NCI-H2107 treated with DMSO at 0.1 percent for 48 hours (cell line): ENCODE measurements around the gene CIT.

Experiments used
- DNase-seq: peaks from one replicate; lab custom pipeline; 2025; ENCODE audit not compliant: unreplicated experiment; lab: John Stamatoyannopoulos, UW

CIT gene

DNA sequence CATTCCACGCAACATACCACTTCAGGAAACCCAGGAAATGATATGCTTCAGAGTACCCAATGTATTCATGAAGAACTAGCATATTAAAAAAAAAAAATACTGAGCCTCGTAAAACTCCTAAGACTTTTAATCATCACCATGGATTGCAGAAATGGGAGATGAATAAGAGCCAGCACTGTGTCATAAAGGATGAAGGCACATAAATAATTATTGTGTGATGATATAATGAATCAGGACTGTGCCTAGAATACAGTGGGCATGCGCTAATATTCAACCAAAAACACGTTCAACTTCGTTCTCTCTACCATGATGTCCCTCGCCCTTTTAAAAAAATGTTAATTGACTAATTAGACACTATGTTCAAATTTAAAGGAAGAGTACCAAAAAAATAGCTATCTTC, 68.7 kb downstream of the CIT start:
- DNase-seq, result no peak

DNA sequence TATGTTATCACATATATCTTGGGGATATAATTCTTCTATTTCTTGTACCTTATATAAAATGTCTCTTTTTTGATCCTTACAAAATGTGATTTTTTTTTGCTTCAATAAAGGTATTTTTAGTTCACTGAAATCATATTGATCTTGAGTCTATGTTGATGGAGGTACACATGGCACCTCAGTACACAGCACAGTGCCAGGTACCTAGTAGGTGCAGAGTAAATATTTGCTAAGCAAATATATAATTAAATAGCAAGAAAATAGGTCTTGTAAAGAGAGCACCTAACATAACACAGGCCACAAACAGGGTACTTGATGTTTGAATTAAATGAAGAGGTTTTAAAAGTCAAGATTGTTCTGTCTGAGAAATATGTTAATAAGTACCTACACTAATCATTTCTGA, 69.7 kb downstream of the CIT start:
- no peak for DNase-seq

DNA sequence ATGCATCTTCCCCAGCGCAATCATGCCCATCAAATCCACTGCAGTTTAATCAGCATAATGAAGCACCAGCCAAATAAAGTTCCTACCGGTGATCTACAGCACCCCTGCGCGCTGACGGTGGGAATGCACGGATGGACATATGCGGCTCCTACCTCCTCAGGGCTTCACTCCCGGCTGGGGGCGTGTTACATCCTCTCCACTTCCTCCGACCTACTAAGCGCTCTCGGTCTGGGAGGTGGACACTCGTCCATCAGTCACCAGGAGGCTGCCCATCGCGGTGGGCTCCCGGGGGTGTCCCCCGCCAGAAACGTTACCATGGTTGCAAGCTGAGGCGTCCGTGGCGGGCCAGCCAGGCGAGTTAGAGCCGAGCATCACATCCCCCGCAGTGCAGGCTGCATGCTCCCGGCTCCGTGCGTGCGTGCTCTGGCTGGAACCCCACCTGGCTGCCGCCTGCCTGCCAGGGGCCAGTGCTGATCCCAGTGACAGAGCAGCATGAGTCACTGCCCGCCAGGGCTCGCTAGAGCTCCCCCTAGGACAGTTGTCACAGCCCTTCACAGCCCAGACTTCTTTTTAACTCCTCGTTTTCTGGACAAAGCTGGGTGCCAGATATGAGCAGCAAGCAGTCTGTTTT, 73.0 kb downstream of the CIT start:
- no peak for DNase-seq

DNA sequence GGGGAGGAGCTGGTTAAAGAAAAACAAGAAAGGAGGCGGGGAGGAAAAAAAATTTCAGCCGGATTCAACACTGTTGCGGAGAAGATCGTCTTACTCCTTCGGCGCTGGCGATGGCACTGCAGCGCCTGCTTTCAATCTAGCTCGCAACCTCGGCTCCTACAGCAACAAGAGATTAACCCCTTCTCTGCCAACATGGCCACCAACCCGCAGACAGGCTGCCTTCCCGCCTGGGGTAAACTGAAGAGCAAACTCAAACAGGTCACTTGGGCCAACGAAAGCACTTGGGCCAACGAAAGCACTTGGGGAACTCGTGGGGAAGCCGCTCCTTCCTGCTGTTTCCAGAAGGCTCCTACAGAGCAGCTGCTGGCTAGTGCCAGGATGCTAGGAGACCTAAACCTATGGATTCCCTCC, 73.7 kb downstream of the CIT start:
- no peak for DNase-seq

DNA sequence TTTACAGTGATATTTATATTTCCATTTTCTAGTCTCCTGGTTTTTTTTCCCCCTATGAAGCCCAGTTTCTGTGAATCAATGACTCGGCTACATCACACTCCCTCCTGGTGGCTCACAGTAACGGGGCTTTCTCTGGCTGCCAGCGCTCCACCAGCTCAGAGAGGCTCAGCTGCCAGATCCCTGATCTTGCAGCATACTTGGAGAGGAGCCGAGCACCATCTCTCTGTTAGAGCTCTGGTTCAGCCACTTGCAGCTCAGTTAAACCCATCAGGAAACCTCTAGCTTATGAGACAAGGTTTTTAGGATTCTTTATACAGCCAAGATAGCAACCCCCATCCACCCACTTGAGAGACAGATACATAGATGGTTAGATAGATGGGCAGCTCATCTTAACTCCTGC, 74.6 kb downstream of the CIT start:
- DNase-seq, result no peak

DNA sequence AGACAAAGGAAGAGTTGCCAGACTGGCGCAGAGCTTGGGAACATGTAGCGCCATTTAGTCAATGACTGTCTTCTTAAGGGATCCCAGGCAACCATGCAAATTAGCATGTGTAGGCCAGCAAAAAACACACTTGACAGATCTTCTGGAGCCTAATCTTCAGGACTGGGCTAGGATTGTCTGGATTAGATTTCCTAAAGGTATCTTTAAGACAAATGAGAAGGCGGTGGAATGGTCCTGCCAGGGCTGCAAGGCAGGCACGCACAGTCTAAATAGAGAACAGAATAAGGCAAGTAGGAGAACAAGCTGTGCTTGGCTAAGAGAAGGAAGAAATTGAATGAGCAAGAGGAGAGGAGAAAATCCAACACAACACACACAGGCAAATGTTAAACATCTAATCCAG, 80.0 kb downstream of the CIT start:
- DNase-seq, result no peak

DNA sequence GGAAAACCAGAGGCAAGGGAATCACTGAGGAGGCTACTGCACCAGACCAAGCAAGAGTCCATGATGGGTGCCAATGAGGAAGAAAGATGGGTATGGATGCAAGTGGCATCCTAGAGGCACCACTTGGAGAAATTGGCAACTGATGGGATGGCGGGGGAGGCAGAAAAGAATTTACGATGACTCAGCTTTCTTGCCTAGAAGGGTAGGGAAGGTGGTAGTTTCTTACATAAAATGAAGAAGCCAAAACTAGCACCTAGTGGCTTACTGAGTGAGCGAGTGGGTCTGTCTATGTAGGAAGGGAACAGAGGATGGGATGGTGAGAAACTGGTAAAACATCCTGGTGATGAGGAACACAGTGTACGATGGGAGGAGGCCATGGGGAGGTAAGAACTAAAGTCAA, 80.8 kb downstream of the CIT start:
- no peak for DNase-seq

DNA sequence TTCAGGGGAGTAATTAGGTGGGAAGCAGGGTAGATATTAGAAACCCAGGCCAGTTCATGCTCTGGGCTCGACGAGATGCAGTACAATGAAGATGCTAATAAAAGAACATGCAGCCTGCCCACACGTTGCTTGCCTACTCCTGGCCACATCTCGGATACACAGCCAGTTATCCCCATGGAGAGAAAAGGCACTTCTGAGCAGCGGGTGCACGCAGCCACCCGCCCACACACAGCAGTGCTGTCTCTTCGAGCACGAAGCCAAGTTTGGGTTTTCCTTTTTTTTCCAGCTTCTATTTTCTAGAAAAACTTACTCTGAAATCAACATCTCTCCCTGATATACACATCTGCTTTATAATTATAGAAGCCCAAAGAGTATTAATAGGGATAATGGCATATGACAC, 85.7 kb downstream of the CIT start:
- no peak for DNase-seq

DNA sequence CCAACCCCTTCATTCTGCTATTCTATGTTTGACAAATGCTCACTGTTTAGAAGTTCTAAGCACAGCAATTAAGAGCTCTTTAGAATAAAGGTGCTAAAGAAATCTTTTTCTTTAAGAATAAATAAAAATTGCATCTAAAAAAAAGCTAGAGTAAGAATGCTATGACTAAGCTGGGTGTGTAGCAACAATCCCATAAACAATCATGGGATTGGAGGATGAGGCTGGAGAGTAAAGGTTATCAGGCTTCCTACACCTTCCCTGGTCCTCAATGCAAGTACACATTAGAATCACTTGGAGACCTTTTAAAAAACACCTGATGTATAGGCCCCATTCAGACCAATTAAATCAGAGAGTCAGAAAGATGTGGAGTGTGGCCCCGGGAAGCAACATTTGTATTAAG, 88.3 kb downstream of the CIT start:
- DNase-seq, result no peak

DNA sequence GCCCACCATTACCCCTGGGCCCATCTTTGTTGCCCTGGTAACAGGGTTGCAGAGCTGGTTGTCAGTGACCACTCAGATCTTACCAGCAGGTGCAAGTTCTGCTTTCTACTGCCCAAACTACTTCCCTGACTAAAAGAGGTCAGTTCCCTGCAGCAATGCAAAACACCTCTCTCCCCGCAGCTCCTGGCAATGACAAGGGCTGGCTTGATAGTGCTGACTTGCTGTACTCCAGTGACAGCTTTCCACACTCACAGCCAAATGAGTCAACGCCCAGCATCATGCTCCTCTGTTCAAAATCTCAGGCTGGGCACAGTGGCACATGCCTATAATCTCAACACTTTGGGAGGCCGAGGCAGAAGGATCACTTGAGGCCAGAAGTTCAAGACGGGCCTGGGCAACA, 90.6 kb downstream of the CIT start:
- DNase-seq, result no peak

DNA sequence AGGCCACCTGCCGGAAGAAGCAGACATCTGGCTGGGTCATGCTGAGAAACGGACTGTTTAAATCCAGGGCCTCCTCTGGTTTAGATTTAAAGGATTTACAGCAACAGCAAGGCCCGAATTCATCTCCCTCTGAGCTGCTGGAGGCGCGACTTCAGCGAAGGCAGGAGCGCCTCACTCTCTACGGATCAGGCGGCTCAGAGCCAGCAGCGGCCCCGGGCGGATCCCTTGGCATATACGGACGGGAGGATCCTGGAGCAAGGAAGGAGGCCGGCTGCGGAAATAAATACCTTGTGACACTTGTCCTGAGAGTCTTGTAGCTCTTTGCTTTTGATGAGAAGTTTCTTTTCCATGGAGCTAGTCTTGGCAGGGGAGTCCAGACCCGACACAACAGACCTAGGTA, 92.4 kb downstream of the CIT start:
- DNase-seq, result no peak

DNA sequence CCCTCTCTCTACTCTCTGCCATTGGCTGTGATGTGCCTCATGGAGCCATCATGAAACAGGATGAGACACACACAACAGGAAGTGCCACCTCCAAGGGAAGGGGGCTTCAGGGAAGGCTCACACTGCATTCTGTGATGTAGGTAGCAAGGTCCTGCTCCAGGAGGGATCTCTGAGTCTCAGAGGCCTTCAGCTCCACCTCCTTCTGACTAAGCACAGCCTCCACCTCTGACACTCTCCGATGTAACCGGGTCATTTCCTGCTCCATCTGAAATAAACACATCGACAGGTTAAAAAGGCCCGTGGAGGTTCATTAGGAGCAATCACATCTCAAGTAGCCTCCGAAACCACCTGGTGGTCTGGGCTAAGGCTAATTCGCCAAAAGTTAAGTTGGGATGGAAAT, 93.3 kb downstream of the CIT start:
- no peak for DNase-seq

DNA sequence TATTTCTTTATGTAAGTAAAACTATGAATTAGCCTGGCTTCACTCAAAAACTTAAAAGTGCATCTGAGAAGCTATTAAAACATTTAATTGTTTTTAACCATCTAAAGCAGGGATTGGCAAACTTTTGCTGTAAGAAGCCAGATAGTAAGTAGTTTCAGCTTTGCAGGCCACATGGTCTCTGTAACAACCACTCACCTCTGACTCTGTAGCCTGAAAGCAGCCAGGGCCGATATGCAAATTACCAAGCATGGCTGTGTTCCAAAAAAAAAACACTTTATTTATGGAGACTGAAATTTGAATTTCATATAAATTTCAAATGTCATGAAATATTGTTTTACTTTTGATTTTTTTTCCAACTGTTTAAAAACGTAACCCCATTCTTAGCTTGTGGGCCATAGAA, 95.3 kb downstream of the CIT start:
- no peak for DNase-seq

DNA sequence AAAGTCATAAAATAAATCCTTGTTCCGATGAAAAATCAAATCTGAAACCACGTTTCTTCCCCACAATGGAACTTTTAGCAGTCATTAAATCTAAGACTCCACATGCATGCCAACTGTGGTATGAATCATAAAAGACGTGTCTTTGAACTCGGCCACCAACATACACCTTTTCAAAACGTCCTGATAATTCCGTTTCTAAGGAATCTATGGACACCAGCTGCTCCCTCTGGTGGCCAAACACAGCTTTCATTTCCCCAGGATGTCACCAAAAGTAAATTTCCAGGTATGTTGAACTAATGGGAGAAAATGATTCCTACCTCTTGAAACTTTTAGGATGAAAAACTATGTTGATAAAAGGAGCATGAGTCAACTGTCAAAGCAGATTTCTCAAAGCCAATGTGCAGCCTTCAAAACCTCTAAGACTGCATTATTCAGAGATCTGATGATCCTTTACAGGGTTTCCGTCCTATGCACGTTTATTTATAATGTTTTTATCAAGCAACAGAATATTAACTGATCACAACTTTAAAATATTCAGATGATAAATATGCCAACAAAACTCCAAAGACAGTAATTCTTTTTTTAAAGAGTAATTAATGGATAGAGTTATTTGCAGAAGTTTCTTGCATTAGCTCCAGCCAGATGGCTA, 96.2 kb downstream of the CIT start:
- peak; percentile 32 for DNase-seq

DNA sequence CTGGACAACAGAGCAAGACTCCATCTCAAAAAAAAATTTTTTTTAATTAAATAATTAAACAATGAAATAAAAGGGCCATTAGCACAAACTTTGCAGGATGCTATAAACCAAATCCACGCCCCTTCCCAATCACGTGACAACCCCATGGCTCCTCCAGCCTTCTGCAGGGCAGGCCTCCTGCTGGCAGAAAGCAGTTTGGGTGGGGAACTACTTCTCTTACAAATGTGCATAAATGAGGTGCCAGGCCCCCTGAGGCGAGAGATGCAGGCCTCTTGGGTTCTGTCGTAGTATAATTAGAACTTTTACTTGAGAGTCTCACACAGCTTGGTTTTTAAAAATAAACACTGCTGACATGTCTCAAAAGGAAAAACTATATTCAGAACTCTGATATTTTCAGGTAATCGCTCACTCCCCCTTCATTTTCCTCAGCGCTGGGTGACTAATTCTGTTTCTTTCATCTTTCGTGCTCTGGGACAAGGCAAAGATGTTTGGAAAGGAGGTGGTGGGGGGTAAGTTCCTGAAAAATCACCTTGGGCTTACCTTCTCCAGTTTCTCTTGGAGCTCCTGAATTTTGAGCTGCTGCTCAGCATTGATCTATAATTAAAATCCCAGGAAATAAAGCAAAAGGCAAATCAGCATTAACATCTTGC, 101.7 kb downstream of the CIT start:
- DNase-seq, result no peak

DNA sequence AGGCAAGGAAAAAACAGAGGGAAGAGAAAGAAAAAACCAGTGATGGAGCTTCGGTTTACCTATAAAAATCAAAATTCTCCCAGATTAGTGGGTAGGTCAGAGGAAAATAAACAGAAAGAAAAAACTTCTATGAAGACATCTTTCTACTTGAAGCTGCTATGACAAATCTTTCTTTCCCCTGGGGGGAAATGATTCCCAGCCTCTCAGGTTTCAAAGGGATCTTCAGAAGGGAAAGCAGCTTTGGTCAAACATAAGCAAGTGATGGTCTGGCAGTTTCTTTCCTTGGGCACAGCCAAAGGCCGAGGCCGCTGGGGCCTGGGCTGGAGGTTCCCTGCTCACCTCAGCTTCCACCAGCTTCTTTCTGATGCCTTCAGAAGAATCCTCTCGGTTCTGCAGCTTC, 104.7 kb downstream of the CIT start:
- DNase-seq, result no peak

DNA sequence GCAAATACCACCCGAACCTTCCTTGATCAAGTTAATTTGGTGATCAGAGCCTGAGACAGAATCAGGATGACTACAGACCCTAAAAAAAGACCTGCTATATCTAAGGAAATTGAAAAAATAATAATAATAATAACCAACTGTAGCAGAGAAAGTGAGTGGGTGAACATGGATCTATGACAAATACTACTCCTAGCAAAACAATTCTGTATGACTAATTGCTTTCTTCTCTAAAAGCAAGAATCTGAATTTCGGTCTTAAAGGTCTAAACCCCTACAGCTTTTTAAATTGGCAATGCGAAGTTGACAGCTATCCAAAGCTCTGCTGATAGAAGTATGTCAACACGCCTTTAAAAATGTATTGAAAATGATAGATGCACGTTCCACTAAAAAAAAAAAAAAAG, 107.0 kb downstream of the CIT start:
- no peak for DNase-seq

DNA sequence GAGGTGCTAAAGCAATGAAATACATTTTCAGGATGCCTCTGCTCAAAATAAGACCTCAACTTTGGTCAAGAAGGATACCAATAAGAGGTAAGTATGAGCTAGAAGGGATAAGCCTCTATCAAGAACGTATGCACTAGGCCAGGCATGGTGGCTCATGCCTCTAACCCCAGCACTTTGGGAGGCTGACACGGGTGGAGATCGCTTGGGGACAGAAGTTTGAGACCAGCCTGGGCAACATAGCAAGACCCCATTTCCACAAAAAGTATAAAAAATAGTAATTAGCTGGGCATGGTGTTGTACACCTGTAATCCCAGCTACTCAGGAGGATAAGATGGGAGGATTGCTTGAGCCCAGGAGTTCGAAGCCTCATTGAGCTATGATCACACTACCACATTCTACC, 114.5 kb downstream of the CIT start:
- DNase-seq, result no peak

DNA sequence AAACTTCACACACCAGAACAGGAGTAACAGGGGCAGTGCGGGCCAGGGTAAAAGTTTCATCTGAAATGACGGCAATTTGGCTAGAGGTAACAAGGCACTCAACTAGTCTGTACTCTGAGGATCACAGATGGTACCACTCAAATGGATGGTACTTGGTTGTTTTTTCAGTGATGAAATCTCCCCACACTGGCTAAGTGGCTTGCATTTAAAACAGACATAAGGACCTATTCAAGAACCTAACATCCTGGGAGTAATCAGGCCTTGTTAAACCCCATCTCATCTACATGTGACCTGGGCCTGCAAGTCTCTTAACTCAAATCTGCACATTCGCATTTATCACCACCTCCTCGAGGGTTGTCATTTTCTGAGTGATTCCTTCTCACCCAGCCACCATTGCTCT, 118.4 kb downstream of the CIT start:
- DNase-seq, result no peak

DNA sequence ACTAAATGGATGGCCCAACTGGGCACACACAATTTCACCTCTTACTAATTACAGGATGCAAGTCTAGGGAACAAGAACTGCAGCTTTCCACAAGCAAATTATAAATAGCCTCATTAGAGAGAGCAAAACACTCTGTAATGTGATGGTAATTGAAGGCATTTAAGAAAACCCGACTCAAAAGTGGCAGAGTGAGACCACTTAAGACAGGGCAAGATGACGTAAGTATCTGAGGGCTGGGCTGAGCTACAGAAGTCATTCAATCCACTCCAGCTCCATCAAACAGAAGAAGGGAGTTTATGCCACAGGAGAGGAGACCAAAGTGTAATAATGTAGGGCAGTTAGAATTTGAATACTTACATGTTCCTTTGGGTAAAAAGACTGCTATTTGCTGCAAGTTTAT, 118.9 kb downstream of the CIT start:
- no peak for DNase-seq

DNA sequence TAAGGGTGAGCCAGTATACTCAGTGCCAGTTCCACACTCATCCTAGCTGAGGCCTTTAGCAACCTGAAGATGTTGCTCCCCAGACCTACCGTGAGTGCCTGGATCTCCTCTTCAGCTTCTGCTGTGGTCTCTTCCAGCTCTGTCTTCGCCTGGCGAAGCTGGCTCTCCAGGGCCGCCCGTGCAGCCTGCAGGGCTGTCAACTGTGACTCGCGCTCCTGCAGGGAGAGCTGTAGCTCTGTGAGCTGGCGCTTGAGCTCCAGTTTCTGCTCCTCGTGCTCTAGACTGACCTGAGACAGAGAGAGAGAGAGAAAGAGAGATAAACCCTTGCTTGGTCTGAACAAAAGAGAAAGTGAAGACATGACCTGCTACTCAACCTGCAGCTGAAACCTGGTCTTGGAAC, 125.2 kb downstream of the CIT start:
- no peak for DNase-seq

DNA sequence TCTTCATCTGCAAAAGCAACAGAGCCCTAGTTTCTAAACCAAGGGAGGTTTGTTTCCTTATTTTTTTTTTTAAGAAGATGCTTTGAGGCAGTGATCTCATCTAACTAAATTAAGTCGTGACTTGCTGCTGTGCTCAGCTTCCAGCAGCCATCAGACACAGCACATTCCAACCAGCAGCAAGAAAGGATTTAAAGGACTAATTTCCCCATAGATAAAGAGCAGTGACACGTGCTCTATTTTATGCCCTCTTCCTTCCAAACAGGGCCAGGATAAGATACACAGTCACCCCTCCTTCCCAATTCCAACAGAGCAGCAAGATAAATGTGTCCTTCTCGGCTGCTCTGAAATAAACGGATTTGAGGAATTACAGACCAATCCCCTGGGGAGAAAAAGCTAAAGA, 127.5 kb downstream of the CIT start:
- no peak for DNase-seq

DNA sequence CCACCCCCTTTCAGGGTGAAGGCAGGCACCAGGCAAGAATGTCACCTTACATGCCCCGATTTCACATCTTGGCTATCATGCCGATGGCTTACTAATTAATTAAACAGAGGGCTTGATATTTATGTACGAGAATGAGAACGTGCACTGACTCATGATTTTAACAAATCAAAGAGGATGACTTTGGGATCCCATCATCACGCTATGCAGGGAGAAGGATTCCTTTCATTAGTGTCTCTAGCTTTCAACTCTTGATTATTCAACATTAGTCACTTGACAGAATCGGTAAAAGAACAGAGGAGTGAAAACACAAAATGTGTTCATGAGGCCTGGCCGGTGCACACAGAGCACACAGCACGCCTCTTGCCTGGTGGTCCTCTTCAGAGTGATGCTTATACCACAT, 128.6 kb downstream of the CIT start:
- no peak for DNase-seq
